CD4-positive, alpha-beta T cell (primary cell): Measurements from ENCODE around the gene HAUS8. TPM values are rescaled to one million over a fixed set of nuclear protein-coding genes. Genes with fewer than 3 reads are reported as not detected.

Experiments used
- ATAC-seq: fragments of 200-7000 bp; cut with Tn5 transposase; one replicate; pipeline ENCODE4 v1.10.0; 2022; ENCODE audit warnings: mild to moderate bottlenecking; ENCODE audit not compliant: poor library complexity
- CTCF ChIA-PET: fragments of 350-600 bp; sonication (Branson Sonifier 250); formaldehyde crosslinking; loops from one replicate; lab custom pipeline; 2021; ENCODE audit warnings: antibody characterized with exemption, inconsistent platforms; lab: Charles Lee
- POLR2A ChIA-PET: fragments of 350-600 bp; sonication (Branson Sonifier 250); formaldehyde crosslinking; loops from one replicate; lab custom pipeline; 2021; ENCODE audit warnings: antibody characterized with exemption, inconsistent platforms; lab: Charles Lee
- DNase-seq, 14 experiments: peaks; one replicate each; pipeline ENCODE4 v3.0.0-alpha.2; 2013 to 2020; ENCODE audit warnings: mixed read lengths in 2 of 14
- H3K27ac ChIP-seq, 2 donors: one replicate each; pipeline versions ENCODE4 v1.5.1 to v1.7.0; 2013; ENCODE audit warnings: low read length in 2 of 2, low read depth in 1 of 2, mild to moderate bottlenecking in 1 of 2
- H3K27me3 ChIP-seq, 2 experiments: 1 replicate in 1 of 2; 2 replicates in 1 of 2; pipeline versions ENCODE4 v1.6.1 to v1.7.0; 2013; ENCODE audit warnings: low read length in 2 of 2, control low read depth in 1 of 2, mild to moderate bottlenecking in 1 of 2, moderate library complexity in 1 of 2; ENCODE audit not compliant: insufficient read depth in 2 of 2, control insufficient read depth in 1 of 2
- H3K36me3 ChIP-seq: one replicate; pipeline ENCODE4 v1.6.1; 2013; ENCODE audit warnings: low read length, control low read depth; ENCODE audit not compliant: insufficient read depth
- H3K4me1 ChIP-seq: one replicate; pipeline ENCODE4 v1.6.1; 2013; ENCODE audit warnings: low read length, control low read depth; ENCODE audit not compliant: insufficient read depth
- H3K4me3 ChIP-seq: one replicate; pipeline ENCODE4 v1.5.1; 2013; ENCODE audit warnings: mild to moderate bottlenecking, low read length, moderate library complexity
- H3K9me3 ChIP-seq, 2 experiments: 1 replicate in 1 of 2; 2 replicates in 1 of 2; pipeline versions ENCODE4 v1.6.1 to v1.7.0; 2013; ENCODE audit warnings: low read length in 2 of 2, mild to moderate bottlenecking in 2 of 2, control low read depth in 1 of 2, moderate library complexity in 1 of 2; ENCODE audit not compliant: control insufficient read depth in 1 of 2, insufficient read depth in 1 of 2
- H3K27ac Mint-ChIP-seq: one replicate; pipeline ENCODE4 v1.8.0; 2020; ENCODE audit warnings: mixed read lengths
- H3K27me3 Mint-ChIP-seq: one replicate; pipeline ENCODE4 v1.8.0; 2021; ENCODE audit warnings: mixed read lengths
- H3K36me3 Mint-ChIP-seq: one replicate; pipeline ENCODE4 v1.8.0; 2021; ENCODE audit warnings: low read depth, mixed read lengths
- H3K4me1 Mint-ChIP-seq: one replicate; pipeline ENCODE4 v1.8.0; 2021; ENCODE audit warnings: low read depth, mixed read lengths
- H3K4me3 Mint-ChIP-seq: one replicate; pipeline ENCODE4 v1.8.0; 2020; ENCODE audit warnings: mild to moderate bottlenecking, mixed read lengths
- H3K9me3 Mint-ChIP-seq: one replicate; pipeline ENCODE4 v1.8.0; 2020; ENCODE audit warnings: mixed read lengths
- CTCF ChIP-seq: fragments of 200-600 bp; IDR thresholded peaks from one replicate; pipeline ENCODE4 v1.8.0; 2022; ENCODE audit warnings: antibody characterized with exemption, mild to moderate bottlenecking
- intact Hi-C, 2 experiments: fragments of 100-400 bp; cut with DNase I in 1 of 2; cut with micrococcal nuclease in 1 of 2; formaldehyde crosslinking; loops; one replicate each; pipeline versions ENCODE4 v1.15.1 to v1.9.0; 2023 to 2025; cut with DNase I, micrococcal nuclease
- total RNA-seq, 174 experiments: library from RNA in 2 of 174; stranded (reverse) in 2 of 174; gene quantifications; one replicate each; pipeline ENCODE4 v1.2.3 and lab custom pipeline; 2021 to 2026

HAUS8 gene
- total RNA-seq, 2 experiments from 2014 or later, result 20.6 to 20.7 TPM

- ChIA-PET POLR2A (no interaction called here), CTCF (no interaction called here)
- no peaks in the 10 kb centered on the region for H3K27me3 Mint-ChIP-seq
- peaks cover 20% of the 10 kb centered on the region for H3K4me1 Mint-ChIP-seq
- no peaks in the 10 kb centered on the region for H3K9me3 Mint-ChIP-seq
- ATAC-seq, result no peak
- Histone ChIP-seq H3K9me3 (no peaks in the 10 kb centered on the region), H3K36me3 (peaks cover 45% of the 10 kb centered on the region), H3K27ac (no peak overlapping the region), H3K27me3 (no peaks in the 10 kb centered on the region), H3K4me3 (no peak overlapping the region), H3K4me1 (peaks cover 12% of the 10 kb centered on the region)
- intact Hi-C loops, result loop anchor here in 1 of 2 experiments (10.0 kb wide), 1 partner anchor 324 kb away; no protein-coding TSS in a partner anchor
- no peak for TF ChIP-seq CTCF
- H3K27ac Mint-ChIP-seq, result no peak overlapping the region
- H3K36me3 Mint-ChIP-seq, result peaks cover 65% of the 10 kb centered on the region
- no peak for DNase-seq
- no peak overlapping the region for H3K4me3 Mint-ChIP-seq
Observed at GRCh38 chr19:17061205-17061604, 14.0 kb downstream of the HAUS8 start.

- DNase-seq (no peak), ATAC-seq (no peak)
- intact Hi-C loops, result loop anchor here in 1 of 2 experiments (10.0 kb wide), 1 partner anchor 324 kb away; no protein-coding TSS in a partner anchor
- Histone ChIP-seq H3K36me3 (peaks cover 45% of the 10 kb centered on the region), H3K9me3 (no peaks in the 10 kb centered on the region), H3K4me3 (no peak overlapping the region), H3K4me1 (peaks cover 9% of the 10 kb centered on the region), H3K27ac (no peak overlapping the region), H3K27me3 (no peaks in the 10 kb centered on the region)
- Mint-ChIP-seq H3K4me1 (peaks cover 20% of the 10 kb centered on the region), H3K9me3 (no peaks in the 10 kb centered on the region), H3K36me3 (peaks cover 69% of the 10 kb centered on the region), H3K27me3 (no peaks in the 10 kb centered on the region), H3K27ac (no peak overlapping the region), H3K4me3 (no peak overlapping the region)
- TF ChIP-seq CTCF, result no peak
- CTCF ChIA-PET, result no interaction called here
- POLR2A ChIA-PET, result no interaction called here
Observed at GRCh38 chr19:17060802-17061201, 14.4 kb downstream of the HAUS8 start.

- DNase-seq, result no peak
- Histone ChIP-seq H3K36me3 (peaks cover 61% of the 10 kb centered on the region), H3K4me1 (no peaks in the 10 kb centered on the region), H3K27me3 (no peaks in the 10 kb centered on the region), H3K9me3 (no peaks in the 10 kb centered on the region), H3K27ac (no peak overlapping the region), H3K4me3 (no peak overlapping the region)
- no peaks in the 10 kb centered on the region for H3K9me3 Mint-ChIP-seq
- H3K36me3 Mint-ChIP-seq, result peaks cover 73% of the 10 kb centered on the region
- no peak for TF ChIP-seq CTCF
- no peaks in the 10 kb centered on the region for H3K4me1 Mint-ChIP-seq
- H3K27me3 Mint-ChIP-seq, result no peaks in the 10 kb centered on the region
- no peak for ATAC-seq
- ChIA-PET CTCF (no interaction called here), POLR2A (no interaction called here)
- intact Hi-C loops, result no loop called here
- H3K4me3 Mint-ChIP-seq, result no peak overlapping the region
- no peak overlapping the region for H3K27ac Mint-ChIP-seq
Observed at GRCh38 chr19:17058236-17058635, 17.0 kb downstream of the HAUS8 start.
